ENCODE results near the gene NDUFA8.

NDUFA8 gene

DNA sequence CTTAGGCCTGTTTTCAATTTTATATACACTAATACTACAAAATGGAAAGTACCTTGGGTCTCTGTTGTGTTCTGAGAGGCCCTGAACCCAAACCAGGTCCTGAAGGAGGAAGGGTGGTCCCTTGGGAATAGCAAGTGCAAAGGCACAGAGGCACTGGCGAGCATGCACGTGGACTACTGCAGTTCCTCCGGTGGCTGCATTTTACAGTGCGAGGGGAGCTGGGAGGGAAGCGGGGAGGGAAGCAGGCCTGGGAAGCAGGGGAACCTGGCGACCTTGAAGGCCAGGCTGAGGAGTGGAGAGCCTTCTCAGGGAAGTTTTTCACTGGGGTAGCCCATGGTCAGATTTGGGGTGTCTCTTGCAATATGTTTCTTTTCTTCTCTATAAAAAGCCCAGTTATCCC is 34.1 kb upstream of the NDUFA8 start:
- Histone ChIP-seq H4K8ac (ENCODE audit: low read depth, low read length) (no peak overlapping the region), H2BK120ac (ENCODE audit: insufficient read depth, low read length, poor library complexity) (no peak overlapping the region), H2BK5ac (ENCODE audit: low read depth, low read length, poor library complexity) (no peak overlapping the region), H3K36me3 (ENCODE audit: control insufficient read depth in 1 of 2, insufficient read depth in 2 of 2, low read length in 2 of 2) (no peaks in the 10 kb centered on the region), H4K12ac (ENCODE audit: low read depth, low read length) (no peak overlapping the region), H3K9ac (ENCODE audit: low read length) (no peak overlapping the region), H2AK5ac (ENCODE audit: low read length) (no peak overlapping the region), H3K9me3 (ENCODE audit: insufficient read depth, low read depth, low read length) (no peaks in the 10 kb centered on the region), H2BK12ac (ENCODE audit: low read length) (no peak overlapping the region), H3K79me2 (ENCODE audit: control insufficient read depth, insufficient read depth, low read length, poor library complexity) (no peaks in the 10 kb centered on the region), H4K91ac (ENCODE audit: low read depth, low read length) (no peak overlapping the region), H3K4me2 (ENCODE audit: low read length) (no peak overlapping the region), H3K4me1 (ENCODE audit: control insufficient read depth in 1 of 2, insufficient read depth in 2 of 2, low read length in 2 of 2) (no peaks in the 10 kb centered on the region), H3K14ac (ENCODE audit: low read length) (no peak overlapping the region), H3K27me3 (ENCODE audit: insufficient read depth, low read length) (no peaks in the 10 kb centered on the region), H3K4ac (ENCODE audit: low read depth, low read length) (no peak overlapping the region), H3K4me3 (ENCODE audit: low read depth, low read length) (no peak overlapping the region), H3K27ac (ENCODE audit: low read depth, low read length) (no peak overlapping the region), H3K18ac (ENCODE audit: low read length) (no peak overlapping the region), H2AFZ (ENCODE audit: insufficient read depth, low read length, poor library complexity) (no peak overlapping the region), H3K79me1 (ENCODE audit: low read length) (no peaks in the 10 kb centered on the region), H3K23ac (ENCODE audit: low read length) (no peak overlapping the region)
- no CpG with 5 or more reads among the region's 6 CpGs for WGBS (ENCODE audit: extremely low coverage, insufficient coverage, insufficient read length)
- DNase-seq, result no peak

DNA sequence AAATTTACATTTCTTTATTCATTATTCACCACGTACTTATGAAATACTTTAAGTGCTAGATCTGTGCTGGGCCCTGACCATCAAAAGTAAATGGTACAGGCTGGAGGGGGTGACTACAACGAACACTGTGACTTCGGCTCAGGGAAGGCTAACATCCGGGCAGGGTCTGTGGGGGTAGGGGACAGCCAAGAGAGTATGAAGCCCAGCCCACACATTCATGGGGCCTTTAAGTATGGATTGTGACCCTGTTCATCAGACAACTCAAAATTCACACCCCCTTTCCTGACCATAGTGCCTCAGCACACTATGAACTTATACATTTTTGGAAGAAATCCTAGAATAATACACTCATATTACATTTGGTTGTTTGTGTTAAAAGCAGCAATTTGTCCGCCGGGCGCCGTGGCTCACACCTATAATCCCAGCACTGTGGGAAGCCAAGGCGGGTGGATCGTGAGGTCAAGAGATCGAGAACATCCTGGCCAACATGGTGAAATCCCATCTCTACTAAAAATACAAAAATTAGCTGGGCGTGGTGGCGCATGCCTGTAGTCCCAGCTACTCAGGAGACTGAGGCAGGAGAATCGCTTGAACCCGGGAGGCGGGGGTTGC is 33.4 kb upstream of the NDUFA8 start:
- no peak overlapping the region for H3K4ac ChIP-seq (ENCODE audit: low read depth, low read length)
- no peaks in the 10 kb centered on the region for H3K79me2 ChIP-seq (ENCODE audit: control insufficient read depth, insufficient read depth, low read length, poor library complexity)
- H3K18ac ChIP-seq (ENCODE audit: low read length), result no peak overlapping the region
- no peak overlapping the region for H4K8ac ChIP-seq (ENCODE audit: low read depth, low read length)
- H3K4me1 ChIP-seq (ENCODE audit: control insufficient read depth in 1 of 2, insufficient read depth in 2 of 2, low read length in 2 of 2), result no peaks in the 10 kb centered on the region
- no peak overlapping the region for H2BK5ac ChIP-seq (ENCODE audit: low read depth, low read length, poor library complexity)
- no peak overlapping the region for H2BK120ac ChIP-seq (ENCODE audit: insufficient read depth, low read length, poor library complexity)
- no peak overlapping the region for H3K4me2 ChIP-seq (ENCODE audit: low read length)
- no peak overlapping the region for H3K27ac ChIP-seq (ENCODE audit: low read depth, low read length)
- H3K9me3 ChIP-seq (ENCODE audit: insufficient read depth, low read depth, low read length), result no peaks in the 10 kb centered on the region
- H3K36me3 ChIP-seq (ENCODE audit: control insufficient read depth in 1 of 2, insufficient read depth in 2 of 2, low read length in 2 of 2), result no peaks in the 10 kb centered on the region
- no peak overlapping the region for H2AK5ac ChIP-seq (ENCODE audit: low read length)
- no peaks in the 10 kb centered on the region for H3K79me1 ChIP-seq (ENCODE audit: low read length)
- no peak overlapping the region for H2BK12ac ChIP-seq (ENCODE audit: low read length)
- H3K23ac ChIP-seq (ENCODE audit: low read length), result no peak overlapping the region
- H3K27me3 ChIP-seq (ENCODE audit: insufficient read depth, low read length), result no peaks in the 10 kb centered on the region
- no peak for DNase-seq
- no peak overlapping the region for H4K12ac ChIP-seq (ENCODE audit: low read depth, low read length)
- H4K91ac ChIP-seq (ENCODE audit: low read depth, low read length), result no peak overlapping the region
- no CpG with 5 or more reads among the region's 16 CpGs for WGBS (ENCODE audit: extremely low coverage, insufficient coverage, insufficient read length)
- H2AFZ ChIP-seq (ENCODE audit: insufficient read depth, low read length, poor library complexity), result no peak overlapping the region
- no peak overlapping the region for H3K14ac ChIP-seq (ENCODE audit: low read length)
- no peak overlapping the region for H3K4me3 ChIP-seq (ENCODE audit: low read depth, low read length)
- H3K9ac ChIP-seq (ENCODE audit: low read length), result no peak overlapping the region

DNA sequence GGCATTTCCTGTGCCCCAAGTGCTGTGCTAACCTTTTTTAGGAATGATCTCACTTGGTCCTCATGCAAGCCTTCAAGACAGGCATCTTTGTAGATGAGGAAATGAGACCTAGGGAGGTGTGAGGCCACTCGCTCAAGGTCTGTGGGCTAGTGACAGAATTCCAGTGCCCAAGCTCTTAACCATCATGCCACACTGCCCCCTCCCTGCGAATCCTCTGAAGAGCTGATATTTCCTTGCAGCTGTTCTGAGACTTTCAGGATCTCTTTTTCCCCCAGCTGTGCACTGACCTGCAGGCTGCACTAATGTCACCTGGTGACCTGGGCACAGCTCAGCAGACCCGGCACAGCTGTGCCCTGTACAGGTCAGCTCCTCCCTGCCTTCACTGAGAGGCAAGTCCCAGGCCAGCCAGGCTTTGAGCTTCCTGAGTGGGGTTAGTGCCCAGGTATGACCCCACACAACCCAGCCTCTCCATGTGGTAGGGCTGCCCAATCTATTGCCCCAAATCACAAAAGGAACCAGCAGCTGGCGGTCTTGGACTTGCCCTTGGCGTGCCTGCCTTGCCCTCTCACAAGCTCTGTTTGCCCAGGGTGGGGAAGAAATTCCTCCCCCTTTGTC is 32.8 kb upstream of the NDUFA8 start:
- no peak overlapping the region for H3K9ac ChIP-seq (ENCODE audit: low read length)
- no peak overlapping the region for H3K18ac ChIP-seq (ENCODE audit: low read length)
- WGBS (ENCODE audit: extremely low coverage, insufficient coverage, insufficient read length), result no CpG with 5 or more reads among the region's 5 CpGs
- H3K4ac ChIP-seq (ENCODE audit: low read depth, low read length), result no peak overlapping the region
- no peak overlapping the region for H3K23ac ChIP-seq (ENCODE audit: low read length)
- H3K79me1 ChIP-seq (ENCODE audit: low read length), result no peaks in the 10 kb centered on the region
- H3K79me2 ChIP-seq (ENCODE audit: control insufficient read depth, insufficient read depth, low read length, poor library complexity), result no peaks in the 10 kb centered on the region
- H2AK5ac ChIP-seq (ENCODE audit: low read length), result no peak overlapping the region
- no peak overlapping the region for H3K4me3 ChIP-seq (ENCODE audit: low read depth, low read length)
- H3K14ac ChIP-seq (ENCODE audit: low read length), result no peak overlapping the region
- H3K27me3 ChIP-seq (ENCODE audit: insufficient read depth, low read length), result no peaks in the 10 kb centered on the region
- H3K4me1 ChIP-seq (ENCODE audit: control insufficient read depth in 1 of 2, insufficient read depth in 2 of 2, low read length in 2 of 2), result no peaks in the 10 kb centered on the region
- no peak overlapping the region for H3K4me2 ChIP-seq (ENCODE audit: low read length)
- H3K36me3 ChIP-seq (ENCODE audit: control insufficient read depth in 1 of 2, insufficient read depth in 2 of 2, low read length in 2 of 2), result no peaks in the 10 kb centered on the region
- no peak overlapping the region for H4K8ac ChIP-seq (ENCODE audit: low read depth, low read length)
- no peak for DNase-seq
- H2AFZ ChIP-seq (ENCODE audit: insufficient read depth, low read length, poor library complexity), result no peak overlapping the region
- H2BK5ac ChIP-seq (ENCODE audit: low read depth, low read length, poor library complexity), result no peak overlapping the region
- H4K91ac ChIP-seq (ENCODE audit: low read depth, low read length), result no peak overlapping the region
- no peak overlapping the region for H2BK120ac ChIP-seq (ENCODE audit: insufficient read depth, low read length, poor library complexity)
- H2BK12ac ChIP-seq (ENCODE audit: low read length), result no peak overlapping the region
- H4K12ac ChIP-seq (ENCODE audit: low read depth, low read length), result no peak overlapping the region
- no peak overlapping the region for H3K27ac ChIP-seq (ENCODE audit: low read depth, low read length)
- peaks cover 2% of the 10 kb centered on the region for H3K9me3 ChIP-seq (ENCODE audit: insufficient read depth, low read depth, low read length)

DNA sequence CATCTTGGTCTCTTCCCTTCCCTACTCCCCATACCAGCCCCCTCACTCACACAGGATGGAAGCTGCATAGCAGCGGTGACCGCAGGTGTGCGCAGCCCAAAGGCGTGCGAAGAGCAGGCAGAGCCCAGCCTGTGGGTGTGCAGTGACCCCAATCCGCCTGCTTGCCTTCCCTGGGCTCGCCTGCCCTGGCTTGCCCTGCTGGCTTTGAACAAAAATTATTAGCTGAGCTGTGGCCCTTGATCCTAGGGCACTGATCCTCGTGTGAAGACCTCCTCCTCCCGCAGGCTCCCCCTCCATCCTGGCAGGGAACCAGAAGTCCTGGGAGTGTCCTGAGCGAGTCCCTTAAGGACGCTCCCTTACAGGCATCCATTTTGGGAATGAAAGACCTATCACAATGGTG is 32.0 kb upstream of the NDUFA8 start:
- no peak overlapping the region for H4K12ac ChIP-seq (ENCODE audit: low read depth, low read length)
- no peak overlapping the region for H3K4ac ChIP-seq (ENCODE audit: low read depth, low read length)
- H2AFZ ChIP-seq (ENCODE audit: insufficient read depth, low read length, poor library complexity), result no peak overlapping the region
- peaks cover 2% of the 10 kb centered on the region for H3K9me3 ChIP-seq (ENCODE audit: insufficient read depth, low read depth, low read length)
- no peak overlapping the region for H2BK120ac ChIP-seq (ENCODE audit: insufficient read depth, low read length, poor library complexity)
- no peaks in the 10 kb centered on the region for H3K4me1 ChIP-seq (ENCODE audit: control insufficient read depth in 1 of 2, insufficient read depth in 2 of 2, low read length in 2 of 2)
- no peak overlapping the region for H3K14ac ChIP-seq (ENCODE audit: low read length)
- H3K4me2 ChIP-seq (ENCODE audit: low read length), result no peak overlapping the region
- H4K91ac ChIP-seq (ENCODE audit: low read depth, low read length), result no peak overlapping the region
- H3K9ac ChIP-seq (ENCODE audit: low read length), result no peak overlapping the region
- H3K23ac ChIP-seq (ENCODE audit: low read length), result no peak overlapping the region
- no peak overlapping the region for H3K18ac ChIP-seq (ENCODE audit: low read length)
- no peaks in the 10 kb centered on the region for H3K79me1 ChIP-seq (ENCODE audit: low read length)
- H3K27me3 ChIP-seq (ENCODE audit: insufficient read depth, low read length), result no peaks in the 10 kb centered on the region
- H2BK12ac ChIP-seq (ENCODE audit: low read length), result no peak overlapping the region
- no peaks in the 10 kb centered on the region for H3K79me2 ChIP-seq (ENCODE audit: control insufficient read depth, insufficient read depth, low read length, poor library complexity)
- no peak for DNase-seq
- no peak overlapping the region for H3K4me3 ChIP-seq (ENCODE audit: low read depth, low read length)
- H4K8ac ChIP-seq (ENCODE audit: low read depth, low read length), result no peak overlapping the region
- no peak overlapping the region for H2BK5ac ChIP-seq (ENCODE audit: low read depth, low read length, poor library complexity)
- H3K36me3 ChIP-seq (ENCODE audit: control insufficient read depth in 1 of 2, insufficient read depth in 2 of 2, low read length in 2 of 2), result no peaks in the 10 kb centered on the region
- H2AK5ac ChIP-seq (ENCODE audit: low read length), result no peak overlapping the region
- no CpG with 5 or more reads among the region's 11 CpGs for WGBS (ENCODE audit: extremely low coverage, insufficient coverage, insufficient read length)
- no peak overlapping the region for H3K27ac ChIP-seq (ENCODE audit: low read depth, low read length)

All from trophoblast cell (in vitro differentiated cells and primary cell).